Omental fat pad (tissue), 4 donors: Measurements from ENCODE around the gene SEC14L5. TPM values are rescaled to one million over a fixed set of nuclear protein-coding genes. Genes with fewer than 3 reads are reported as not detected.

Experiments used
- ATAC-seq: fragments of 150-250 bp; one replicate; pipeline ENCODE4 v1.9.1; 2016; ENCODE audit warnings: mild to moderate bottlenecking, moderate library complexity; ENCODE audit not compliant: low FRiP score
- DNase-seq: peaks from one replicate; pipeline ENCODE4 v3.0.0-alpha.2; 2019; ENCODE audit warnings: low spot score
- total RNA-seq, 4 donors: library from RNA; depleted of rRNA; stranded (reverse); fragments of >200 nt; gene quantifications; one replicate each; pipeline ENCODE4 v1.1.0, GENCODE V29; 2016
- TF ChIP-seq, protein P1 (sequence below), 3 donors: fragments of 450-650 bp; IDR thresholded peaks; one replicate each; pipeline ENCODE4 v1.5.1; 2016 to 2017; ENCODE audit warnings: antibody characterized with exemption in 3 of 3, mild to moderate bottlenecking in 3 of 3, moderate library complexity in 2 of 3

SEC14L5 gene
- total RNA-seq, 4 donors from 2014 or later: 0.12 to 1.3 (median 0.45) TPM

DNA sequence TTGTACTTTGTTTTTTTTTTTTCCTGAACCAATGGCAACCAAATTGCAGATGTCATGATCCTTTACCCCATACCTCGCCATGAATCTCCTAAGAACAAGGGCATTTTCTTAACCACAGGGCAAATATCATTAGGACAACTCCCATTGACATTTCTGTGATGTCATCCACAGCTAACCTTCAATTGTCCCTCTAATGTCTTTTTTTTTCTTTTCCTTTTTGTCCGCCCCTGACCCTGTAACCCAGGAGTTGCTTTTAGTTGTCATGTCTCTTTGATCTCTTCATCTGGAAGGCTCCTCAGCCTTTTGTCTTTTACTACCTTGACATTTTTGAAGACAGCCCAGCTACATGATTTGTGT is 76.0 kb downstream of the SEC14L5 start:
- ATAC-seq (no peak), DNase-seq (no peak)
- TF ChIP-seq, protein P1, sequence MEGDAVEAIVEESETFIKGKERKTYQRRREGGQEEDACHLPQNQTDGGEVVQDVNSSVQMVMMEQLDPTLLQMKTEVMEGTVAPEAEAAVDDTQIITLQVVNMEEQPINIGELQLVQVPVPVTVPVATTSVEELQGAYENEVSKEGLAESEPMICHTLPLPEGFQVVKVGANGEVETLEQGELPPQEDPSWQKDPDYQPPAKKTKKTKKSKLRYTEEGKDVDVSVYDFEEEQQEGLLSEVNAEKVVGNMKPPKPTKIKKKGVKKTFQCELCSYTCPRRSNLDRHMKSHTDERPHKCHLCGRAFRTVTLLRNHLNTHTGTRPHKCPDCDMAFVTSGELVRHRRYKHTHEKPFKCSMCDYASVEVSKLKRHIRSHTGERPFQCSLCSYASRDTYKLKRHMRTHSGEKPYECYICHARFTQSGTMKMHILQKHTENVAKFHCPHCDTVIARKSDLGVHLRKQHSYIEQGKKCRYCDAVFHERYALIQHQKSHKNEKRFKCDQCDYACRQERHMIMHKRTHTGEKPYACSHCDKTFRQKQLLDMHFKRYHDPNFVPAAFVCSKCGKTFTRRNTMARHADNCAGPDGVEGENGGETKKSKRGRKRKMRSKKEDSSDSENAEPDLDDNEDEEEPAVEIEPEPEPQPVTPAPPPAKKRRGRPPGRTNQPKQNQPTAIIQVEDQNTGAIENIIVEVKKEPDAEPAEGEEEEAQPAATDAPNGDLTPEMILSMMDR (IDR thresholded peaks at IDR 0.05): no peak

DNA sequence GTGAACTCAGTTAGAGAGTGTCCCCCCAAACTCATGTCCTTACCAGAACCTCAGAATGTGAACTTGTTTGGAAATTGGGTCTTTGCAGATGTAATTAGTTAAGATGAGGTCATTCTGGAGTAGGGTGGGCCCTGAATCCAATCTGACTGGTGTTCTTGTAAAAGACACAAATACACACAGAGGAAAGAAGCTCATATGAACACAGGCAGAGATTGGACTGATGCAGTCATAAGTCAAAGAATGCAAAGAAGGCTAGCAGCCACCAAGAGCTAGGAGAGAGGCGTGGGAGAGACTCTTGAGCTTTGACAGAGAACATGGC is 77.7 kb downstream of the SEC14L5 start:
- DNase-seq: no peak
- ATAC-seq: no peak
- TF ChIP-seq, protein P1 (IDR thresholded peaks at IDR 0.05): no peak

DNA sequence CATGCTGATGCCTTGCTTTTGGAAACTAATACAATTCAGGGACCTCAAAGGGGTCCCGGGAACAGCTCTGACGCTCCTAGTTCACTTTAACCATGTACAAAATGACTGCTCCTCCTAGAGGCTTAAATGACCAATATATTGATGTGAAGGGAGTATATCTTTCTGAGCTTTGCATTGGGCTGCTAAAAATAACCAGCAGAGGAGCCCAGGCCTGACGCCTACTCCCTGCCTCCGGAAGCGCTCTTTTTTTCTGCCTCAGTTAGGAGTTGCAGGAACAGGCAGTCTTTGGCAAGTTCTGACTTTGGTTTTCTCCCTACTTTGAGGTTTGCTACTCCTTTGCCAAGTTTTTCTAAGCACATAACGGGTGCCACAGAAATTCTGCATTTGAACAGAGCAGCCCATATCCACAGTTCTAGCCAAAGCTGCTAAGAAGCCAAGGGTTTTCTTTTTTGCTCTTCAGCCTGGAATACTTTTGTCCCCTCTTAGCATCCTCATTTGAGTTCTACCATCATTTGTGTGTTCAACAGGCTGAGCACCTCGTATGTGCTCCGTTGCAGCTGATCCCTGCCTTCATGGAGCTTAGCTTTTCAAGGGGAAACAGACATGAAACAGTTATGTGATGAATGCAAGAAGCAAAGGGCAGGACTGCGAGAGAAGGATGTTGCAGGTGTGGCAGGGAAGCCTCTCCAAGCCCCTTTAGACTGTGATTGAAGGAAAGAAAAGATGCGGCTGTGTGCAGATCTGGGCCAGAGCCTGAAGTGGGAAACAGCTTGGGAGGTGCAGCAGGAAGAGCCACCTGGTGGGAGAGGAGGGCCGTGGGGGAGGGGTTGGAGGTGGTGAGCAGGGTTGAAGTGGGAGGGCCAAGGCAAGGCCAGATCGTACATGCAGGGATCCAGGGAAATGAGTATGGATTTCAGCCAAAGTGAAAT is 78.4 kb downstream of the SEC14L5 start:
- no peak for DNase-seq
- ATAC-seq: no peak
- TF ChIP-seq, protein P1 (IDR thresholded peaks at IDR 0.05): no peak

DNA sequence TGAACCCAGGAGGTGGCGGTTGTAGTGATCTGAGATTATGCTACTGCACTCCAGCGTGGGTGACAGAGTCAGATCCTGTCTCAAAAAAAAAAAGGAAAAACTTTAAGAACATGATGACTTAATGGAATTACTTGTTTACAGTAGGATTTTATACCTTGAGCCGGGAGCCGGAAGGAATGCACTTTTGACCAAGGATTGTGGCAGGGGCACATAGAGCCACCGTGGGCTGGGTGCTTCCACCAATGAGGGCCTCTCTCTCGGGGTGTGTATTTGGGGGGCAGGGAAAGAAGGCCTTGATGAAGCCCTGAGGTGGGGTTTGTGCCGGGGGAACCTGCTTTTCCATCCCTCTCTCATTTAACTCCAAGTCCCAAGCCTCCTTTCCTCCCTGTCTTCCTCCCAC is 82.3 kb downstream of the SEC14L5 start:
- TF ChIP-seq, protein P1 (IDR thresholded peaks at IDR 0.05): no peak
- no peak for ATAC-seq
- DNase-seq: no peak

DNA sequence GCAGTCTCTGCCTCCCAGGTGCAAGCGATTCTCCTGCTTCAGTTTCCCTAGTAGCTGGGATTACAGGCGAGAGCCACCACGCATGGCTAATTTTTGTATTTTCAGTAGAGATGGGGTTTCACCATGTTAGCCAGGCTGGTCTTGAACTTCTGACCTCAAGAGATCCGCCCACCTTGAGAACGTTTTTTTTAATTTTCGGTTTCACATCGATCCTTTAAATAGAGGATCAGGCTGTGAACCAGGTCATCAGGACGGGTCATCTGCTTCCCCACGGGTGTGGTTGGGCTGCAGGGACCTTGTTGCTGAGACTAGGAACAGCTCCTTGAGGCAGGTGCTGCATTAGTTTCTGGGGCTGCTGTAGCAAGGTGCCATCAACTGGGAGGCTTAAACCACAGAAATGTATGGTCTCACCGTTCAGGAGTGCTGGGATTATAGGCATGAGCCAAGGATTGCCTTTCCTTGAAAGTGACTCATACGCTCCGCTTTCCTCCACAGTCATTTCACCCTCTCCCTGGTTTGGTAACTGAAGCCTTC is 83.5 kb downstream of the SEC14L5 start:
- DNase-seq (no peak), ATAC-seq (no peak)
- TF ChIP-seq, protein P1 (IDR thresholded peaks at IDR 0.05): no peak

DNA sequence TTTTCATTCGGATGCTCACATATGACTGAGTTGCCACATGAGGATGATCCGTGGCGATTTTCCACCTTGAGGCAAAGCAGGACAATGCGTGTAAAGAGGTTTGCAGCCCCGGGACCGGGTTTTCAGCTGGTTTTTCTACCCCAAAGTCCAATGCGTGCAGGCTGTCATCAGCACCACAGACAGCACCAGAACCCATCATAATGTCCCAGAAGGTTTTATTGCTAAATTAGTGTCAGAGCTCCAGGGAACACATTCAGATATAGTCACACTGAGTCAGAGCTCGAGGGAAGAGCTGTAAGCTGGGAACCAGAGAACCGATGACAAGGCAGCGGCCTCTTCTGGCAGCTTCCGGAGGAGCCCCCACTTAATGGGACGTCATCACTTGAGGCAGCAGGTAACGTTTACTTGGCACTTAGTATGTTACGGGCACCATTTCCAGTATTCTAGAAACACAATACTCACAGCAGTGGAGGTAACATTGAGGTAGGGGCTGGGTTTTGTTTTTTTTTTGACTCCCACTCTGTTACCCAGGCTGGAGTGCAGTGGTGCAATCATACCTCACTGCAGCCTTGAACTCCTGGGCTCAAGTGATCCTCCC is 84.5 kb downstream of the SEC14L5 start:
- DNase-seq: no peak
- TF ChIP-seq, protein P1 (IDR thresholded peaks at IDR 0.05): no peak
- no peak for ATAC-seq
